GM18499 (cell line): ENCODE results near the gene KCNAB3.
A peak's percentile ranks its signal among the peaks of the same experiment; 100 is the strongest.

Experiments used
- ATAC-seq: cut with Tn5 transposase; IDR thresholded peaks from one replicate; pipeline ENCODE4 v1.9.1; 2021; ENCODE audit warnings: moderate number of reproducible peaks; ENCODE audit not compliant: insufficient read depth, unreplicated experiment

Gene KCNAB3

GRCh38 chr17:7943291-7943690 lies 13.6 kb upstream of the KCNAB3 start:
- ATAC-seq, result no peak

GRCh38 chr17:7940743-7941142 lies 11.1 kb upstream of the KCNAB3 start:
- ATAC-seq, result no peak

- ATAC-seq, result no peak
Measured at GRCh38 chr17:7940034-7940433, 10.4 kb upstream of the KCNAB3 start.

GRCh38 chr17:7935859-7936258 lies 6.2 kb upstream of the KCNAB3 start:
- no peak for ATAC-seq

- ATAC-seq, result no peak
Measured at GRCh38 chr17:7932949-7933348, 3.3 kb upstream of the KCNAB3 start.

- no peak for ATAC-seq
Measured at GRCh38 chr17:7932483-7932891, 2.8 kb upstream of the KCNAB3 start.

- ATAC-seq, result peak; percentile 90
Measured at GRCh38 chr17:7931709-7932482, 2.2 kb upstream of the KCNAB3 start, which contains the start of the genes CNTROB and TRAPPC1. TSS of gene CNTROB (plus strand) at chr17:7932206. CDS start at chr17:7933080, 874 bp downstream. TSS of gene TRAPPC1 (minus strand) at chr17:7931946. CDS start at chr17:7931829, 117 bp downstream.

- ATAC-seq, result no peak
Measured at GRCh38 chr17:7930841-7931631, 1.4 kb upstream of the KCNAB3 start.

- ATAC-seq, result no peak
Measured at GRCh38 chr17:7927596-7927995, 2.1 kb downstream of the KCNAB3 start.

GRCh38 chr17:7922845-7923628 lies 6.6 kb downstream of the KCNAB3 start:
- ATAC-seq, result no peak

GRCh38 chr17:7922269-7922844 lies 7.3 kb downstream of the KCNAB3 start:
- no peak for ATAC-seq

GRCh38 chr17:7916808-7917207 lies 12.8 kb downstream of the KCNAB3 start:
- no peak for ATAC-seq

GRCh38 chr17:7916385-7916682 lies 13.3 kb downstream of the KCNAB3 start:
- no peak for ATAC-seq

- peak; percentile 40 for ATAC-seq
Measured at GRCh38 chr17:7915611-7916384, 13.9 kb downstream of the KCNAB3 start, which contains the start of gene RNF227. TSS of gene RNF227 (minus strand) at chr17:7916289. CDS start at chr17:7916195, 94 bp downstream.

GRCh38 chr17:7915179-7915610 lies 14.5 kb downstream of the KCNAB3 start:
- ATAC-seq, result no peak

GRCh38 chr17:7912927-7913524 lies 16.6 kb downstream of the KCNAB3 start:
- no peak for ATAC-seq

GRCh38 chr17:7911116-7911515 lies 18.5 kb downstream of the KCNAB3 start:
- ATAC-seq, result no peak

- no peak for ATAC-seq
Measured at GRCh38 chr17:7910711-7911110, 18.9 kb downstream of the KCNAB3 start.

GRCh38 chr17:7910281-7910680 lies 19.4 kb downstream of the KCNAB3 start:
- ATAC-seq, result no peak
